Airway epithelial cell (primary cell): ENCODE data around the gene ATP13A4. TPM values are rescaled to one million over a fixed set of nuclear protein-coding genes. Genes with fewer than 3 reads are reported as not detected.

Experiments
- total RNA-seq: library from RNA; depleted of rRNA; stranded (reverse); fragments of >200 nt; gene quantifications from 2 replicates; pipeline ENCODE4 v1.2.3, GENCODE V29; 2015

ATP13A4 gene, protein sequence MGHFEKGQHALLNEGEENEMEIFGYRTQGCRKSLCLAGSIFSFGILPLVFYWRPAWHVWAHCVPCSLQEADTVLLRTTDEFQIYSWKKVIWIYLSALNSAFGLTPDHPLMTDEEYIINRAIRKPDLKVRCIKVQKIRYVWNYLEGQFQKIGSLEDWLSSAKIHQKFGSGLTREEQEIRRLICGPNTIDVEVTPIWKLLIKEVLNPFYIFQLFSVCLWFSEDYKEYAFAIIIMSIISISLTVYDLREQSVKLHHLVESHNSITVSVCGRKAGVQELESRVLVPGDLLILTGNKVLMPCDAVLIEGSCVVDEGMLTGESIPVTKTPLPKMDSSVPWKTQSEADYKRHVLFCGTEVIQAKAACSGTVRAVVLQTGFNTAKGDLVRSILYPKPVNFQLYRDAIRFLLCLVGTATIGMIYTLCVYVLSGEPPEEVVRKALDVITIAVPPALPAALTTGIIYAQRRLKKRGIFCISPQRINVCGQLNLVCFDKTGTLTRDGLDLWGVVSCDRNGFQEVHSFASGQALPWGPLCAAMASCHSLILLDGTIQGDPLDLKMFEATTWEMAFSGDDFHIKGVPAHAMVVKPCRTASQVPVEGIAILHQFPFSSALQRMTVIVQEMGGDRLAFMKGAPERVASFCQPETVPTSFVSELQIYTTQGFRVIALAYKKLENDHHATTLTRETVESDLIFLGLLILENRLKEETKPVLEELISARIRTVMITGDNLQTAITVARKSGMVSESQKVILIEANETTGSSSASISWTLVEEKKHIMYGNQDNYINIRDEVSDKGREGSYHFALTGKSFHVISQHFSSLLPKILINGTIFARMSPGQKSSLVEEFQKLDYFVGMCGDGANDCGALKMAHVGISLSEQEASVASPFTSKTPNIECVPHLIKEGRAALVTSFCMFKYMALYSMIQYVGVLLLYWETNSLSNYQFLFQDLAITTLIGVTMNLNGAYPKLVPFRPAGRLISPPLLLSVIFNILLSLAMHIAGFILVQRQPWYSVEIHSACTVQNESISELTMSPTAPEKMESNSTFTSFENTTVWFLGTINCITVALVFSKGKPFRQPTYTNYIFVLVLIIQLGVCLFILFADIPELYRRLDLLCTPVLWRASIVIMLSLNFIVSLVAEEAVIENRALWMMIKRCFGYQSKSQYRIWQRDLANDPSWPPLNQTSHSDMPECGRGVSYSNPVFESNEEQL
- 2.7 and 4.4 TPM in 2 replicates for total RNA-seq

DNA sequence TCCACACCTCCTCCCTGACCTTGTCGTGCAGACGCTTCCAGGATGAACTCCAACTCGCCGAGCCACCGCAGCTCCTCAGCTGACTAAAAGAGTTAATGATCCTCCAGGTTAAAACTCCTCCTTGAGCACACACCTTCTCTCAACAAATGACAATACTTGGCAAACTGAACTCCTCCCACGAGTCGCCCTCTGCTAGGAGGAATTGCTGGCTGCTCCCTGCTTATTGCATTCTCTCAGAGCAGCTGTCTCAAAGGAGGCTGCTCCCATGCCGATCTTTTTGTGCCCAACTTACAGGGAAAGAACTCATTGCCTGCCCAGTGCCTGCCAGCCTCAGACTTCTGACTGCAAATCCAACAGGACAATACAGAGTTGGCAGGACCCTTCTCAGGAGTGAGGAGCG, at the start of gene ATP13A4:
ATP13A4 (minus strand) TSS at position 85 of the 400 bp plus-strand sequence. CDS start 96 bp downstream, outside the sequence.

DNA sequence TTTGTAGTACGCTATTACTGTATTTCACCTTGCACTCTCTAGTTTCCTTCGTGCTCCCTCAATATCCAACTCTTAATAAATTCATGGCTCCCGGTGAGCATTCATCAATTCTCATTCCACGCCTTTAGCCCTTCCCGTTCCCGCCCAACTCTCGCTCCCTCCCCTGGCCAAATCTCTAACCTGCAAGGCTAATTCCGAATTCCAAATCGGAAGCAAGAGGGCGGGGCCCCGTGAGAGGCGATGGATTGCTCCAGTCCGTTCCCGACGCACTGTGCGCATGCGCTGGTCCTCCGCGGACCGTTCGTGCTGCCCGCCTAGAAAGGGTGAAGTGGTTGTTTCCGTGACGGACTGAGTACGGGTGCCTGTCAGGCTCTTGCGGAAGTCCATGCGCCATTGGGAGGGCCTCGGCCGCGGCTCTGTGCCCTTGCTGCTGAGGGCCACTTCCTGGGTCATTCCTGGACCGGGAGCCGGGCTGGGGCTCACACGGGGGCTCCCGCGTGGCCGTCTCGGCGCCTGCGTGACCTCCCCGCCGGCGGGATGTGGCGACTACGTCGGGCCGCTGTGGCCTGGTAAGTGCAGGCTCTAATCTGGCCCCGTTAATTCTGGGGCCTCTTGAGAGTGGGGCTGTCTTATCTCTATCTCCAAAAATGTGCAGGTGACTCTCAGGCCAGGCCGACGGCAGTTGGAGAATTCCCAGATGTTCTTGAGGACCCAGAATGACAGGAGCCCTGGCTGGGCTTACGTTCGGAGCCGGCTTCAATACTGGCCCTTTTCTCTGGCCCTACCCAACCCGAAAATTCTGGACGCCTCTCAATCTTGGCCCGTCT, 38.4 kb upstream of the ATP13A4 start, which contains the start of gene OPA1:
OPA1 (plus strand) TSS at position 368 of the 827 bp plus-strand sequence; CDS start at position 538, 170 bp downstream.

DNA sequence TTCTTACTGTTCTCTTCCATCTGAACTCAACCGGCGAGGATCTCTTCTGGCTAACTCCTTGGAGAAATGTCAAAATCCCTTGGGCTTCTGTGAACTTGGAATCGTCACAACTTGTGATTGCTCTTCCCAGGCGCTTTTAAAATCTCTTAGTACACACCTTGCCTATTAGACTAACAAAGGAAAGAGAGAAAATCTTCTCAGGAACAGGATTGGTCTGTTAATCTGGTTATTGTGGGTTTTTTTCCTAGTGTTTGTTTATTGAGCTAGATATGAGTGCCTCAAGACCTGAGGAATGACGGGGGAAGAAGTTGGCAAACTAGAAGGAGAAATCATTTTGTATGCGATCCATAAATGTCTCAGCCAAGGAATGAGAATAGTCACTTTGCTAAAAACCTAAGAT, 176.0 kb downstream of the ATP13A4 start, which contains the start of gene ATP13A5:
ATP13A5 (minus strand) TSS at position 48 of the 400 bp plus-strand sequence; CDS start at position 20, 28 bp downstream.

Other genes with a start within 250 kb of the ATP13A4 start
- gene ATP13A5, start 176.1 kb downstream of the ATP13A4 start, total RNA-seq = 0.09 and 0.49 TPM in 2 replicates
- 50.3 and 67.6 TPM in 2 replicates for gene OPA1, start 38.3 kb upstream of the ATP13A4 start, total RNA-seq